SK-N-SH (cell line): ENCODE measurements around the gene OR51B6. TPM values are rescaled to one million over a fixed set of nuclear protein-coding genes. Genes with fewer than 3 reads are reported as not detected.

Source experiments
- CTCF ChIA-PET: fragments of 300-600, 350-600 bp; formaldehyde crosslinking; extraction: SDS; loops from one replicate; lab custom pipeline; 2021; lab: Yijun Ruan, JAX
- POLR2A ChIA-PET: fragments of 350-600 bp; sonication (Branson Sonifier 250); formaldehyde crosslinking; extraction: SDS; loops from one replicate; lab custom pipeline; 2020; ENCODE audit warnings: antibody characterized with exemption, inconsistent platforms; lab: Yijun Ruan, JAX
- DNase-seq: peaks from one replicate; pipeline ENCODE4 v3.0.0; 2012
- H2AFZ ChIP-seq: fragments of 200-600 bp; sonication (generic); 2 replicates; pipeline ENCODE4 v1.8.1; 2016; ENCODE audit warnings: antibody characterized with exemption, mild to moderate bottlenecking, low read depth
- H3F3A ChIP-seq: fragments of 200-600 bp; sonication (generic); replicated peaks from 2 replicates; pipeline ENCODE3; 2016; ENCODE audit warnings: antibody characterized with exemption, mild to moderate bottlenecking; ENCODE audit not compliant: insufficient read depth
- H3K27ac ChIP-seq, 2 experiments: fragments of 200-500 bp in 1 of 2; fragments of 200-600 bp in 1 of 2; sonication (Bioruptor generic) in 1 of 2; sonication (generic), shearing (Covaris generic) in 1 of 2; 2 replicates each; pipeline versions ENCODE4 v1.5.1 to v1.6.1; 2014 to 2016; ENCODE audit warnings: low read depth in 2 of 2, inconsistent platforms in 1 of 2, low read length in 1 of 2, mild to moderate bottlenecking in 1 of 2, mixed read lengths in 1 of 2
- H3K27me3 ChIP-seq: fragments of 200-600 bp; sonication (generic), shearing (Covaris generic); 2 replicates; pipeline ENCODE4 v1.6.1; 2016; ENCODE audit warnings: mixed run types; ENCODE audit not compliant: insufficient read depth
- H3K36me3 ChIP-seq, 2 experiments: fragments of 200-500 bp in 1 of 2; fragments of 200-600 bp in 1 of 2; sonication (Bioruptor generic) in 1 of 2; sonication (generic) in 1 of 2; replicated peaks in 1 of 2; 2 replicates each; pipeline versions ENCODE3 to v1.5.1; 2014 to 2016; ENCODE audit warnings: low read length in 1 of 2, mild to moderate bottlenecking in 1 of 2; ENCODE audit not compliant: insufficient read depth in 2 of 2, control insufficient read depth in 1 of 2
- H3K4me1 ChIP-seq, 2 experiments: fragments of 200-500 bp in 1 of 2; fragments of 200-600 bp in 1 of 2; sonication (Bioruptor generic) in 1 of 2; sonication (generic), shearing (Covaris generic) in 1 of 2; 2 replicates each; pipeline versions ENCODE4 v1.5.1 to v1.6.1; 2014 to 2016; ENCODE audit warnings: low read depth in 1 of 2, low read length in 1 of 2, mixed run types in 1 of 2; ENCODE audit not compliant: insufficient read depth in 2 of 2, control insufficient read depth in 1 of 2
- H3K4me2 ChIP-seq: fragments of 200-600 bp; sonication (generic), shearing (Covaris generic); 2 replicates; pipeline ENCODE4 v1.6.1; 2017; ENCODE audit warnings: mixed run types
- H3K4me3 ChIP-seq, 2 experiments: fragments of 200-500 bp in 1 of 2; fragments of 200-600 bp in 1 of 2; sonication (Bioruptor generic) in 1 of 2; sonication (generic), shearing (Covaris generic) in 1 of 2; 2 replicates each; pipeline versions ENCODE4 v1.5.1 to v1.8.1; 2014 to 2016; ENCODE audit warnings: low read depth in 2 of 2, inconsistent platforms in 1 of 2, low read length in 1 of 2, mild to moderate bottlenecking in 1 of 2, mixed read lengths in 1 of 2, moderate library complexity in 1 of 2
- H3K79me2 ChIP-seq: fragments of 200-600 bp; sonication (generic); 2 replicates; pipeline ENCODE4 v1.8.1; 2017; ENCODE audit warnings: mild to moderate bottlenecking; ENCODE audit not compliant: insufficient read depth
- H3K9ac ChIP-seq: fragments of 200-600 bp; sonication (generic); 2 replicates; pipeline ENCODE4 v1.6.1; 2017; ENCODE audit warnings: mixed run types
- H3K9me2 ChIP-seq: fragments of 200-600 bp; sonication (generic); 2 replicates; pipeline ENCODE4 v1.6.1; 2017; ENCODE audit warnings: mixed run types
- H3K9me3 ChIP-seq: fragments of 200-600 bp; sonication (generic); 2 replicates; pipeline ENCODE4 v1.6.1; 2017; ENCODE audit warnings: mixed run types, mild to moderate bottlenecking, moderate library complexity
- H4K20me1 ChIP-seq: fragments of 200-600 bp; sonication (generic); 2 replicates; pipeline ENCODE4 v1.6.1; 2017; ENCODE audit warnings: mild to moderate bottlenecking, mixed run types; ENCODE audit not compliant: insufficient read depth
- CHD2 ChIP-seq: fragments of 150-350 bp; IDR thresholded peaks from 2 replicates; pipeline ENCODE4 v1.6.1; 2018; ENCODE audit warnings: low read length; ENCODE audit not compliant: partially characterized antibody
- ELF1 ChIP-seq: IDR thresholded peaks from 2 replicates; pipeline ENCODE4 v1.4.0; 2012
- FOXJ3 ChIP-seq: sonication (generic); formaldehyde crosslinking; IDR thresholded peaks from 2 replicates; pipeline ENCODE4 v1.5.1; 2020; ENCODE audit warnings: mild to moderate bottlenecking, missing genetic modification reagents
- GABPA ChIP-seq: IDR thresholded peaks from 2 replicates; pipeline ENCODE4 v1.4.0; 2012; ENCODE audit warnings: low read depth, mild to moderate bottlenecking
- GATA2 ChIP-seq: sonication (generic); formaldehyde crosslinking; IDR thresholded peaks from 2 replicates; pipeline ENCODE4 v1.5.0; 2020; ENCODE audit warnings: mild to moderate bottlenecking, missing genetic modification reagents
- MXI1 ChIP-seq: IDR thresholded peaks from 2 replicates; pipeline ENCODE4 v1.6.1; 2012; ENCODE audit warnings: mild to moderate bottlenecking, low read depth, low read length, improper control_type of control experiment
- RAD21 ChIP-seq: IDR thresholded peaks from 2 replicates; pipeline ENCODE4 v1.6.1; 2012; ENCODE audit warnings: mild to moderate bottlenecking, low read length
- RCOR1 ChIP-seq: fragments of 150-350 bp; IDR thresholded peaks from 2 replicates; pipeline ENCODE4 v1.6.1; 2017; ENCODE audit warnings: antibody characterized with exemption, low read length
- RFX5 ChIP-seq: IDR thresholded peaks from 2 replicates; pipeline ENCODE4 v1.6.1; 2012; ENCODE audit warnings: mild to moderate bottlenecking, improper control_type of control experiment, low read length
- SMC3 ChIP-seq: IDR thresholded peaks from 2 replicates; pipeline ENCODE4 v1.6.1; 2012; ENCODE audit warnings: low read depth, low read length, improper control_type of control experiment
- TCF12 ChIP-seq: IDR thresholded peaks from 2 replicates; pipeline ENCODE4 v1.4.0; 2012
- WGBS: methylation state at CpG from one replicate; pipeline ENCODE4 v1.1.6; 2017; ENCODE audit warnings: low lambda C conversion rate; 5-methylcytosine and 5-hydroxymethylcytosine counted together
- polyA plus RNA-seq, 3 experiments: library from polyadenylated mRNA; depleted of rRNA; stranded (reverse); fragments of >200 nt; gene quantifications; 2 replicates each; pipeline ENCODE4 v1.2.3, GENCODE V29; 2012
- TF ChIP-seq, protein P1 (sequence below): fragments of 150-350 bp; IDR thresholded peaks from 2 replicates; pipeline ENCODE4 v1.6.1; 2016; ENCODE audit warnings: mild to moderate bottlenecking, low read depth, low read length
- TF ChIP-seq, protein P2 (sequence below): IDR thresholded peaks from 2 replicates; pipeline ENCODE4; 2012
- TF ChIP-seq, protein P3 (sequence below): fragments of 200-600 bp; sonication (generic); IDR thresholded peaks from 2 replicates; pipeline ENCODE4 v1.6.1; 2017; ENCODE audit warnings: antibody characterized with exemption, mild to moderate bottlenecking, moderate library complexity

OR51B6 gene
- polyA plus RNA-seq, 1 of the 3 experiments (the other 2 are of a cell fraction) = not detected

- TF ChIP-seq, protein P1, sequence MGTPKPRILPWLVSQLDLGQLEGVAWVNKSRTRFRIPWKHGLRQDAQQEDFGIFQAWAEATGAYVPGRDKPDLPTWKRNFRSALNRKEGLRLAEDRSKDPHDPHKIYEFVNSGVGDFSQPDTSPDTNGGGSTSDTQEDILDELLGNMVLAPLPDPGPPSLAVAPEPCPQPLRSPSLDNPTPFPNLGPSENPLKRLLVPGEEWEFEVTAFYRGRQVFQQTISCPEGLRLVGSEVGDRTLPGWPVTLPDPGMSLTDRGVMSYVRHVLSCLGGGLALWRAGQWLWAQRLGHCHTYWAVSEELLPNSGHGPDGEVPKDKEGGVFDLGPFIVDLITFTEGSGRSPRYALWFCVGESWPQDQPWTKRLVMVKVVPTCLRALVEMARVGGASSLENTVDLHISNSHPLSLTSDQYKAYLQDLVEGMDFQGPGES = no peak
- TF ChIP-seq RCOR1 (no peak), MXI1 (no peak), SMC3 (no peak)
- TF ChIP-seq, protein P2, sequence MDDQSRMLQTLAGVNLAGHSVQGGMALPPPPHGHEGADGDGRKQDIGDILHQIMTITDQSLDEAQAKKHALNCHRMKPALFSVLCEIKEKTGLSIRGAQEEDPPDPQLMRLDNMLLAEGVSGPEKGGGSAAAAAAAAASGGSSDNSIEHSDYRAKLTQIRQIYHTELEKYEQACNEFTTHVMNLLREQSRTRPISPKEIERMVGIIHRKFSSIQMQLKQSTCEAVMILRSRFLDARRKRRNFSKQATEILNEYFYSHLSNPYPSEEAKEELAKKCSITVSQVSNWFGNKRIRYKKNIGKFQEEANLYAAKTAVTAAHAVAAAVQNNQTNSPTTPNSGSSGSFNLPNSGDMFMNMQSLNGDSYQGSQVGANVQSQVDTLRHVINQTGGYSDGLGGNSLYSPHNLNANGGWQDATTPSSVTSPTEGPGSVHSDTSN = no peak
Observed at GRCh38 chr11:5317292-5317691, 34.0 kb upstream of the OR51B6 start (continued).

GRCh38 chr11:5324197-5324596 lies 27.1 kb upstream of the OR51B6 start, which contains the start of gene OR51B2:
TSS of gene OR51B2 (minus strand) at chr11:5324297. CDS start at chr11:5324297, 0 bp downstream.
- Histone ChIP-seq H3K9ac (no peak within 1 kb of the TSS), H3K4me2 (no peak within 1 kb of the TSS), H3F3A (no peaks in the 10 kb centered on the region), H3K9me2 (no peaks in the 10 kb centered on the region), H3K4me1 (no peaks in the 10 kb centered on the region), H3K9me3 (no peaks in the 10 kb centered on the region), H3K27ac (no peak within 1 kb of the TSS), H3K27me3 (peaks cover 7% of the 10 kb centered on the region; the same call in 1 of the 2 replicates), H3K36me3 (no peaks in the 10 kb centered on the region), H2AFZ (no peak within 1 kb of the TSS), H3K79me2 (no peaks in the 10 kb centered on the region), H4K20me1 (no peaks in the 10 kb centered on the region), H3K4me3 (no peak within 1 kb of the TSS)
- ChIA-PET CTCF (no interaction called here), POLR2A (no interaction called here)
- DNase-seq = no peak
- TF ChIP-seq RFX5 = no peak
- TF ChIP-seq GABPA = no peak
- TF ChIP-seq, protein P2 = no peak
- no peak for TF ChIP-seq ELF1
- TF ChIP-seq RAD21 = no peak
- TF ChIP-seq GATA2 (CRISPR knock-in tag) = no peak
- no peak for TF ChIP-seq CHD2
- no peak for TF ChIP-seq TCF12
- TF ChIP-seq, protein P3, sequence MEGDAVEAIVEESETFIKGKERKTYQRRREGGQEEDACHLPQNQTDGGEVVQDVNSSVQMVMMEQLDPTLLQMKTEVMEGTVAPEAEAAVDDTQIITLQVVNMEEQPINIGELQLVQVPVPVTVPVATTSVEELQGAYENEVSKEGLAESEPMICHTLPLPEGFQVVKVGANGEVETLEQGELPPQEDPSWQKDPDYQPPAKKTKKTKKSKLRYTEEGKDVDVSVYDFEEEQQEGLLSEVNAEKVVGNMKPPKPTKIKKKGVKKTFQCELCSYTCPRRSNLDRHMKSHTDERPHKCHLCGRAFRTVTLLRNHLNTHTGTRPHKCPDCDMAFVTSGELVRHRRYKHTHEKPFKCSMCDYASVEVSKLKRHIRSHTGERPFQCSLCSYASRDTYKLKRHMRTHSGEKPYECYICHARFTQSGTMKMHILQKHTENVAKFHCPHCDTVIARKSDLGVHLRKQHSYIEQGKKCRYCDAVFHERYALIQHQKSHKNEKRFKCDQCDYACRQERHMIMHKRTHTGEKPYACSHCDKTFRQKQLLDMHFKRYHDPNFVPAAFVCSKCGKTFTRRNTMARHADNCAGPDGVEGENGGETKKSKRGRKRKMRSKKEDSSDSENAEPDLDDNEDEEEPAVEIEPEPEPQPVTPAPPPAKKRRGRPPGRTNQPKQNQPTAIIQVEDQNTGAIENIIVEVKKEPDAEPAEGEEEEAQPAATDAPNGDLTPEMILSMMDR = no peak
- no peak for TF ChIP-seq FOXJ3 (CRISPR knock-in tag)
- 8% methylated on average over 3 of the region's 3 CpGs for WGBS
